Activated CD8-positive, alpha-beta memory T cell treated with anti-CD3 and anti-CD28 coated beads, Interleukin-2, amount 50 U/mL, for 24 hours (primary cell): ENCODE measurements around the gene ST3GAL4.

Source experiments
- DNase-seq: peaks from one replicate; pipeline ENCODE4 v3.0.0-alpha.2; 2020; ENCODE audit errors: extremely low read depth

The ST3GAL4 gene

GRCh38 chr11:126329644-126330211, 25.8 kb upstream of the ST3GAL4 start:
- no peak for DNase-seq

- DNase-seq = no peak
Observed at GRCh38 chr11:126331286-126331685, 24.2 kb upstream of the ST3GAL4 start.

DNA sequence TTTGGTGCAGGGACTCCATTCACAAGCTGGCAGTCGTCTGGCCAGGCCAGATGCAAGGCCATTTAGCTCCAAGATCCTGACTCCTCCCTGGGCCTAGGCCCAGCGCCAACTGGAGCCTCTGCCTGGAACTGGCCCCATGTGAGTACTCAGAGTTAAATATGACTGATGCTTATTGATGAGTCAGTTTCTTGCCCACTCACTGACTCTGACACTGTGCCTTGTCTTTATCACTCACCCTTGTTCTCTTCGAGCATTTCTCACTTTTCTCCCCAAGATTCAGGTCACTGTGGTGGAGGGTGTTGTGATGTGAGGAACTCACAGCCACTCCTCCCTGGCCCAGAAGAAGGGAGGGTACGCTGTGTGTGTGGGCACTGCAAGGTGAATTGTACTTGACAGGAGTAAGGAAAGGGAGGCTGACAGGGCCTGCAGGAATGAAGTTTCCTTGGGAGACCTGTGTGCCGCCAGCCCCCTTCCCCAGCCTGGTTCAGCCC, 23.2 kb upstream of the ST3GAL4 start:
- DNase-seq = no peak

DNA sequence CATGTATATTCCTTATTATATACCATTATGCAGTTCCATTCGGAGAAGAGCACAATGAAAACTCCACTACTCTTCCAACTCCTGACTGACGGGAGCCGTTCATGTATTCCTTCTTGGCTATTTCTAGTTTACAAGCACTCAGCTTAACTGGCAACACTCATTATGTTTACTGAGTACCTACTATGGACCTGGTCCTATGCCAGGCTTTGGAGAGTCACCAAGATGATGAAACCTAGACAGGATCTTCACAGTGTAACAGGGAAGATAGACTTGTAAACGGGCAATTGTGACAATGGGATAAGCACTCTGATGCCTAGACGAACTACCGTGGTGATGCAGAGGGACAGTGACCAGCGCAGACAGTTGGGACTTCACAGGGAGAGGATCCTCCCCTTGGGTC, 22.3 kb upstream of the ST3GAL4 start:
- DNase-seq = no peak

- DNase-seq = no peak
Observed at GRCh38 chr11:126334659-126335462, 20.6 kb upstream of the ST3GAL4 start.

DNA sequence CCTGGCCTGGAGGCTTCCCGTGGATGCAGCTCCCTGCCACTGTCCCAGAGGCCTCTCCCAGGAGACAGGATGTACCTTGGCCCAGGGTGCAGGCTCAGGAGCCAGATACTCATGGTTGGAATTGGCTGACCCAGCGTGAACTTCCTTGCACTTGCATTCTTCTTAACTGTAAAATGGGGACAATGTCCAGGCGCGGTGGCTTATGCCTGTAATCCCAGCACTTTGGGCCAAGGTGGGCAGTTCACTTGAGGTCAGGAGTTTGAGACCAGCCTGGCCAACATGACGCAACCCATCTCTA, 20.1 kb upstream of the ST3GAL4 start:
- no peak for DNase-seq

- DNase-seq = no peak
Observed at GRCh38 chr11:126336138-126336541, 19.3 kb upstream of the ST3GAL4 start.

DNA sequence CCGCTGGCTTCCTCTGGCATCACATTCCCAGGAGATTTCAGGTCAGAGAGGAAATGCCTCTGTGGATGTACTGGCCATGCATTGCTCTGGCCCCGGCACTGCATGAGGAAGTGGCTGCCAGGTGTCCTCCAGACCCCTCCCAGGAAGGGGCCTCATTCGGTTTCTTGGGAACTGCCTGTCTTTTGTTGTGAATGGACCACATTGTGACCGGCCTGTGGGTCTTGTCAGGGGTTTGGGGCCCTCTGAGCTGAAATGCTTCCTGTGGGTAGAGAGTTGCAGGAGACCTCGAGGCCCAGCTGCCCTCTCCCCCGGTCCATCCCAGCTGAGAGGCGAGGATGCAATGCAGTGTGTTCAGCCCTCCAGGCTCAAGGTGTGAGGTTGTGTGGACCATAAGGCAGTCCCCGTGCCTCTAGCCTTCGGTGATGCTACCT, 18.8 kb upstream of the ST3GAL4 start:
- no peak for DNase-seq

- DNase-seq = no peak
Observed at GRCh38 chr11:126337126-126337473, 18.4 kb upstream of the ST3GAL4 start.

GRCh38 chr11:126337474-126338241, 17.8 kb upstream of the ST3GAL4 start:
- DNase-seq = no peak

DNA sequence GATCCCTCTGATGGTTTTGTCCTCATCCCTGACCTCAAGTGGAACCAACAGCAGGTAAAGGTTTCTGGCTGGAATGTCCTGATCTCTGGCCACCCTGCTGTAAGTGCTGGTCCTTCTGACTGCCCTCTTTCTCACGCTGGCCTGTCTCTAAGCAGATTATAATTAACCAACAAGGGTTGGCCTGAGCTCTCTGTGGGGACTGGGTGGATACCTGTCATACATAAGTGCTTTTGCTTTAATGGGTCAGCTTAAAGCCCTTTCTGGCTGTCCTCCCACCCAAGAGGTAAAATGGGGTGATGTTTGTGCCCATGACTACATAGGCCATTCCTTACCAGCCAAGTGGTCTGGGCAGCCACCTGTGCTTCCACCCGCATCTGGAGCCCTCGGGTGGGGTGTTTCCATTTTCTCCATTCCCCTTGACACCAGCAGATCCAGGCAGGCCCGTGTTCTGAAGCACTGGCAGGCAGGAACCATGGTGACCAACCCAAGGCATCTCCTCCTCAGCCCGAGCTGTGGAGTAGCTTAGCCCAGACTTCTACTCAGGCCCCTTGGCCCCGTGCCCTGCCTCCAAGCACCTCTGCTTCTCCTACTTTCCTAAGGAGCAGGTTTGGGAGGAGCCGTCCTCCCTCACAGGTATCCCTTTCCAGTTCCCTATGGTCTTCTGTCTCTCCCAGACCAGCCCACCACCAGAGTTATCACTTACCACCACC, 17.0 kb upstream of the ST3GAL4 start:
- no peak for DNase-seq

DNA sequence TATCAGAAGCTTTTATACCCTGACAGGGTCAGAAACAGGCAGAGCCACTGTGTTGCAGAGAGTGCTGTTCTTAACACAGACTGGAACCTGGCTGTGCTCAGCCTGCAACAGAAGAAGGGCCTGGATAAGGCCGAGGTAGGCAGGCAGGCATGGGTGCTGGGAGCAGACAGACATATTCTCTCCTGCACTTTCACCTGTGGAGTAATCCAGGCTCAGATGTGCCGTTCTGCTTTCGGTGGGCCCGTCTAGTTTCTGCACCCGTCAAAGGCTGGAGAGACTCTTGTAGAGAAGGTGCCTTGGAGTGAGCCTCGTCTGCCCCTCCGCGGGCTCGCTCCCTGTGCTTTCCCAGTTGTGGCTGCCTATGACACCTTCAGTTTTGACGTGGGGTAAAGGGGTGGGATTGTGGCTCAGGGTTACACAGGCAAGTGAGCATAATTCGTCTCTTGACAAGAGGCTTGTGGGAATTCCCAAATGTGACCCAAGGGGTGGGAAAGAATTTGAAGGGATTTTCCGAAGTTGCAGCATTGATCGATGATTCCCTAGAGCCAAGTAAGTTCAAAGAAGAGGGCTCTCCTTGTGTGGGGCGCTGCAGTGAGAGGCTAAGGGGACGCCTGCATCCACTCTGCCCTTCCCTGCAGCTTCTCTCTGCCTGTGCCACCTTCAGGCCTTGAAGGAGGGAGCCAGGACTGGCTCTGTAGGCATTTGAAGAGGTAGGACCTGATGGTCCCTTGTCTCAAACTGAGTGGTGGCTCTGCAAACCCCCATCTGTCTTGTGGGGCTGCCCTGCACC, 16.2 kb upstream of the ST3GAL4 start:
- DNase-seq = no peak

DNA sequence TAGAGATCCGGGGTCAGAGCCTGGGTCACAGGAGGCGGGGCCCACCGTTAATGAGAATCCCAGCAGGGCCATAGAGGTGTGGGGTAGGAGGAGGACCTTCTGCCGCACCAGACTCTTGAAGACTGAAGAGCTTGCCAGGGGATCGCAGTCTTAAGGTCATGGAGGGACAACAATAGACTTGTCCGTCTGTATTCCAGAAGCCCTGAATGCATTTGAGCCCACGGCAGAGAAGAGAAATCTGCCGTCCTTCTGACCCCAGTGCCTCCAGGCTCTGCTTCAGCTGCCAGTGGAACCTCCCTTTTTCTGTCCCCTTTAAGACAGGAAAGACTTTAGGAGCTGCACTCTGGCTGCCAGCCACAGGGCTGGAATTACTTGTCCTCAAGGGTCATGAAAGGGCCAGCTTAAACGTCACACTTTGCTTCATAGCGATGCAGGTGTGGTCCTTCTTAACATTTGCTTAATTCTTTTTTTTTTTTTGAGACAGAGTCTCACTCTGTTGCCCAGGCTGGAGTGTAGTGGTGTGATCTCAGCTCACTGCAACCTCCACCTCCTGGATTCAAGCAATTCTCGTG, 15.5 kb upstream of the ST3GAL4 start:
- DNase-seq = no peak

DNA sequence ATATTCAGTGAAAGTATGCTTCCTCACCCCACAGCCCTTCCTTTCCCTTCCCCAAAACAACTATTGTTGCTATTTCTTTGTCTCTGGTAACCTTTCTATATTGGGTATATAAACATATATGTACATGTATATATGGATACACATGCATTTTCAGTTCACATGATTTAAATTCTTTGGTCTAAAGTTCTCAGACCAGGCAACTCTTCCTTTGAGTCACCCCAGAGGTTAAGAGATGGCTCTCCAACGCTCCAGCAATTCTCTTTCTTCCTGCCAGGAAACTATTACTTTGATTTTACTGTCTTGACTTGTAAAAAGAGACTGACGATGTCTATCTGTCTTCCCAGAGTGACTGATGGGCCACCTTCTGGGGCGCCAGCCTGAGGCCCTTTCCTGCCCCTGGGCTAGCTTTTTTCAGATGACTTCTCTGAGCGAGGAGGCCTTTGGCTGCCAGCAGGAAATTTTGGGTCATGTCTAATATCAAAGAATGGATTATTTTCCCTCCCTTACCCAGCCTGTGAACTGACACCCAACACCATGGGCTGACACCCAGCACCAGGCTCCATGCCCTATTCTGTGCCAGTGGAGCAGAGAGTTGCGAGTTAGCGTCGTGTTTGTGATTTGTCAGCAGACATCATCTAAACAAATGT, 14.4 kb upstream of the ST3GAL4 start:
- no peak for DNase-seq

DNA sequence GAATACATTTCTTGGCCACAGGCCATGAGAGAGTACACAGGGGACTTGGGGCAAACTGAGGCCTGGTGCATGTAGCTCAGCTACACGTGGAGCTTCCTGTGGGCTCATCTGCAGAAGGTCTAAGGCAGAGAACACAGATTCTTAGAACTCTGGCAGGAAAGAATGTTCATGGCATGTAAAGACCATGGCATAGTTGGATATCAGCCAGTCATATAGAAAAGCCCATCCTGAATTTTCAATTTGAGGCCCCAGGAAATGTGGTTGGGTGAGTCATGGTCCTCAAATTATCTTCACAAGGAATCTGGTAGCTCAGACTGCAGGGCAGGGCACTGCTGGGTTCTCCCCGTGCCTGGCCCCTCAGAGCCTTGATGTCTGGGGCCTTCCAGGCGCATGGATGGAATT, 13.7 kb upstream of the ST3GAL4 start:
- DNase-seq = no peak

- DNase-seq = no peak
Observed at GRCh38 chr11:126343051-126343450, 12.4 kb upstream of the ST3GAL4 start.

GRCh38 chr11:126344141-126345080, 11.1 kb upstream of the ST3GAL4 start:
- no peak for DNase-seq

- no peak for DNase-seq
Observed at GRCh38 chr11:126345283-126345682, 10.2 kb upstream of the ST3GAL4 start.

GRCh38 chr11:126345759-126346585, 9.5 kb upstream of the ST3GAL4 start:
- no peak for DNase-seq
